Adrenal gland (tissue), 5 donors: Measurements from ENCODE around the gene TMEM156.

Experiments
- CTCF ChIP-seq, 6 experiments: fragments of 450-650 bp in 4 of 6; fragments of 200-600 bp in 2 of 6; sonication (generic) in 1 of 6; IDR thresholded peaks; 1 replicate in 5 of 6; 2 replicates in 1 of 6; pipeline versions ENCODE4 v1.5.1 to v1.8.0; 2016 to 2021; ENCODE audit warnings: antibody characterized with exemption in 6 of 6, mild to moderate bottlenecking in 2 of 6, moderate library complexity in 1 of 6
- POLR2A ChIP-seq, 2 donors: fragments of 450-650 bp; IDR thresholded peaks; one replicate each; pipeline ENCODE4 v1.6.1; 2017; ENCODE audit warnings: antibody characterized with exemption in 2 of 2, mild to moderate bottlenecking in 2 of 2, moderate library complexity in 1 of 2
- donor health status: DM: no; HTN: no; CAD: no.

GRCh38 chr4:38967260-38968095 lies 64.7 kb downstream of the TMEM156 start:
- TF ChIP-seq CTCF (IDR thresholded peaks at IDR 0.05) (no peak), POLR2A (IDR thresholded peaks at IDR 0.05) (no peak)
